Progenitor cell of endocrine pancreas (in vitro differentiated cells): ENCODE measurements around the gene TTC33. TPM values are rescaled to one million over a fixed set of nuclear protein-coding genes. Genes with fewer than 3 reads are reported as not detected.

Experiments used
- DNase-seq: peaks from one replicate; pipeline ENCODE4 v3.0.0; 2021; ENCODE audit warnings: low spot score; ENCODE audit not compliant: unreplicated experiment
- H3K27ac Mint-ChIP-seq: 2 replicates; pipeline ENCODE4 v1.8.0; 2021; ENCODE audit warnings: mild to moderate bottlenecking, moderate library complexity, mixed read lengths
- H3K27me3 Mint-ChIP-seq: 2 replicates; pipeline ENCODE4 v1.8.0; 2021; ENCODE audit warnings: mixed read lengths
- H3K36me3 Mint-ChIP-seq: 2 replicates; pipeline ENCODE4 v1.8.0; 2022; ENCODE audit warnings: mixed read lengths; ENCODE audit not compliant: insufficient read depth
- H3K4me1 Mint-ChIP-seq: 2 replicates; pipeline ENCODE4 v1.8.0; 2021; ENCODE audit warnings: low read depth, mixed read lengths
- H3K4me3 Mint-ChIP-seq: 2 replicates; pipeline ENCODE4 v1.8.0; 2021; ENCODE audit warnings: low read depth, mild to moderate bottlenecking, moderate library complexity, mixed read lengths
- H3K9me3 Mint-ChIP-seq: 2 replicates; pipeline ENCODE4 v1.8.0; 2021; ENCODE audit warnings: low read depth, mixed read lengths
- total RNA-seq: library from RNA; stranded (reverse); gene quantifications from 2 replicates; pipeline ENCODE4 v1.2.1, GENCODE V29; 2021
- TF ChIP-seq, protein P1 (sequence below): fragments of 200-600 bp; sonication (generic); IDR thresholded peaks from one replicate; pipeline ENCODE4 v1.5.0; 2021; ENCODE audit warnings: antibody characterized with exemption, mild to moderate bottlenecking; ENCODE audit not compliant: unreplicated experiment

TTC33 gene
- total RNA-seq, 1 donor from 2014 or later = 25.4 TPM

DNA sequence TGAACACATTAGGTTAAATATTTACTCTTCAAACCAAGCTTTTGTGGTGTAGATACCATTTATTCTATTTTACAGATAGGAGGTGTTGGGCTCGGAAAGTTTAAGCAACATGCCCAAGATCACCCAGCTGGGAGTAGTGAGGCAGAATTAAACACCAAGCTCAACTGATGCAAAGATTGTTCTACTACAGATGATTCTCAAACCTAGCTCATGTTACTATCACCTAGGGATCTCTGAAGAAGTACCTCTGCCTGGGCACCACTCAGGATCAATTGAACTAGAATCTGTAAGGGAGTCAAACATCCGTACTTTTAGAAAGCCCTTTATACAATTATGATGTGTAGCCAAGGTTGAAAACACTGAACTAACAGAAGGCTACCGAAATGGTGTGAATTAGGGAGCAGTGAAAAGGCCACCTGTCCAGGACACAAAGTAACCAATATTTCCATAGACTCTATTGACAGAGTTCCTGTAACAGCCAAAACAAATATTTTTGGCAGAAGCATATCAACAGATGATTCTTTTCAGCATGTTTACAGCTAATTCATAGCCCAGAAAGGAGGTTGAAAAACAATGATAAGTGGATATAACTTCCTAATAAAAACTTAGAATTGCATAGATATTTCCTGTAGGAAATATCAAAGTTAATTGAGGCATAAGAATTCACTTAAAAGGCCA lies 234.5 kb downstream of the TTC33 start:
- Mint-ChIP-seq H3K27ac (no peak overlapping the region), H3K36me3 (no peaks in the 10 kb centered on the region), H3K4me1 (peaks cover 1% of the 10 kb centered on the region), H3K4me3 (no peak overlapping the region), H3K9me3 (peaks cover 16% of the 10 kb centered on the region), H3K27me3 (no peaks in the 10 kb centered on the region)
- TF ChIP-seq, protein P1, sequence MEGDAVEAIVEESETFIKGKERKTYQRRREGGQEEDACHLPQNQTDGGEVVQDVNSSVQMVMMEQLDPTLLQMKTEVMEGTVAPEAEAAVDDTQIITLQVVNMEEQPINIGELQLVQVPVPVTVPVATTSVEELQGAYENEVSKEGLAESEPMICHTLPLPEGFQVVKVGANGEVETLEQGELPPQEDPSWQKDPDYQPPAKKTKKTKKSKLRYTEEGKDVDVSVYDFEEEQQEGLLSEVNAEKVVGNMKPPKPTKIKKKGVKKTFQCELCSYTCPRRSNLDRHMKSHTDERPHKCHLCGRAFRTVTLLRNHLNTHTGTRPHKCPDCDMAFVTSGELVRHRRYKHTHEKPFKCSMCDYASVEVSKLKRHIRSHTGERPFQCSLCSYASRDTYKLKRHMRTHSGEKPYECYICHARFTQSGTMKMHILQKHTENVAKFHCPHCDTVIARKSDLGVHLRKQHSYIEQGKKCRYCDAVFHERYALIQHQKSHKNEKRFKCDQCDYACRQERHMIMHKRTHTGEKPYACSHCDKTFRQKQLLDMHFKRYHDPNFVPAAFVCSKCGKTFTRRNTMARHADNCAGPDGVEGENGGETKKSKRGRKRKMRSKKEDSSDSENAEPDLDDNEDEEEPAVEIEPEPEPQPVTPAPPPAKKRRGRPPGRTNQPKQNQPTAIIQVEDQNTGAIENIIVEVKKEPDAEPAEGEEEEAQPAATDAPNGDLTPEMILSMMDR = no peak
- no peak for DNase-seq

DNA sequence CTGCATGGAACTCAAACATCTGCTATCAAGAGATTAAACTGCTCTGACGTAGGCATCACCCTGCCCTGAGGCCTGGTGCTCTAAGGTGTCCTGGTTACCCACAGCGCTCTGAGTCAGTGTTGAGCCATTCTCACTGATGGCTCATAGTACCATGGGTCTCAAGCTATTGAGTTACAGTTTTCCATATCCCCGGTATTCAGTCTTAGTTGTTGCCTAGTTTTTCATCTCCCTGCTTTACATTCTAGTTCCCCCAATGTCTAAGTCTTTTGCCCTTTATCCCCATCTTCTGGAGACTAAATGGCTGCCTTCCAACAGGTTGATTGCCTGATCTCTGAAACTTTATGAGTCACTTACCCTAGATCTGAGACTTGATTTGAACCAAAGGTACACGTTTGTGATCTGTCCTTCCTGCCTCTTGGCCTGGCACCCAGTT lies 237.3 kb downstream of the TTC33 start:
- Mint-ChIP-seq H3K9me3 (peaks cover 10% of the 10 kb centered on the region), H3K4me3 (no peak overlapping the region)
- no peak for DNase-seq

DNA sequence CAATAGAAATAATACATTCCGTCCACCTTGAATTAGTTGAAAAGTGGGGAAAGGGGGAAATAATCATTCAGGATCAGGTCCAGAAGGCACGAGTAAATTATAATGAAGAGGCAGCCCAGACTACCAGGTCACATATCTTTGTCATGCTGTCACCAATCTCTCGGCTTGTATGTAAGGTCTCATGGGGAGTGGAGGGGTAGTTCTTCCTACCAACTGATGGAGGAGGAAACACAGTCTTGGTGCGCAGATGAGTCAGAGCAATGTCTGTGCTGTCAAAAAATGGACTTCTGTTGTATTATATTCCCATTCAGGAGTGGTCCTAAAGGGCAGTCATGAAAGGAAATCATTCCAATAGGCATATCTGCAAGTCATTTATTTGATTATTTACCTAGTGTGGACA lies 240.3 kb downstream of the TTC33 start:
- no peak overlapping the region for H3K27ac Mint-ChIP-seq
- TF ChIP-seq, protein P1 = no peak
- no peaks in the 10 kb centered on the region for H3K27me3 Mint-ChIP-seq
- H3K4me1 Mint-ChIP-seq = no peaks in the 10 kb centered on the region
- no peaks in the 10 kb centered on the region for H3K9me3 Mint-ChIP-seq
- H3K36me3 Mint-ChIP-seq = no peaks in the 10 kb centered on the region
- H3K4me3 Mint-ChIP-seq = no peak overlapping the region
- DNase-seq = no peak

More for the DNA sequence above, 237.3 kb downstream of the TTC33 start:
- TF ChIP-seq, protein P1 = no peak
- no peak overlapping the region for H3K27ac Mint-ChIP-seq
- no peaks in the 10 kb centered on the region for H3K36me3 Mint-ChIP-seq
- peaks cover 1% of the 10 kb centered on the region for H3K4me1 Mint-ChIP-seq
- H3K27me3 Mint-ChIP-seq = no peaks in the 10 kb centered on the region

DNA sequence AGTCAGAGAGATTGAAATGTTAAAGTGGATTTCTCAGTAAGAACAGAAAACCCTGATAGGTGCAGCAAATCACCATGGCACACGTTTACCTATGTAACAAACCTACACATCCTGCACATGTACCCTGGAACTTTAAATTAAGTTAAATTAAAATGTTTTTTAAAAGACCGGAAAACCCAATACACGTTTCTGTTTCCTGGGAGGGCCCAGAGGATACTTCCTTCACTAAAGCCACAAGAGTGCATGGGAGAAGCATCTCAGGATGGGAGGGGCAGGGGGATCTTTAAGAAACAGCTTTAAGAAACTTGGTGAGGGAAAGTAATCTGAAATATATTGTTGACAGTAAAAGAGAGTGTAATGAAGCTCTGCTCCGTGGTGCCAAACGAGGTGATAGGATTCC lies 240.8 kb downstream of the TTC33 start:
- no peaks in the 10 kb centered on the region for H3K4me1 Mint-ChIP-seq
- no peaks in the 10 kb centered on the region for H3K27me3 Mint-ChIP-seq
- DNase-seq = no peak
- TF ChIP-seq, protein P1 = no peak
- H3K36me3 Mint-ChIP-seq = no peaks in the 10 kb centered on the region
- H3K27ac Mint-ChIP-seq = no peak overlapping the region
- no peak overlapping the region for H3K4me3 Mint-ChIP-seq
- no peaks in the 10 kb centered on the region for H3K9me3 Mint-ChIP-seq

DNA sequence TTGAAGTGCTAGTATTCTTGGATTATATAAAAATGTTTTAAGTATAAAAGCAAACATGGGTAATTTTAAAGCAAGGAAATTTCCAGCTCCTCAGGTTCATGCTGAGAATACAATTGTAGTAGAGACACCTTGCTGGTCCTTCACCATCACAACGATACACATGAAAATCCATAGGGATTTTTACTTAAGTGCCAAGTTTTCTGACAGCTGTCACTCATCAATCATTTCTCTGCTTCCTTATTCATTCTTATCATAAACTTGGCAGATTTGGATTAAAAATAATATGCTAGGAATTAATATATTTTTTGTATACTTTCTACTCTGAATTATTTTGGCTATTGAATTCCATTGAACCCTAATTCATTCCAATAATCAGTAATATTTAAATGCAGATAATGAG lies 244.0 kb downstream of the TTC33 start:
- Mint-ChIP-seq H3K4me1 (no peaks in the 10 kb centered on the region), H3K27ac (no peak overlapping the region), H3K4me3 (no peak overlapping the region), H3K9me3 (no peaks in the 10 kb centered on the region), H3K27me3 (no peaks in the 10 kb centered on the region), H3K36me3 (no peaks in the 10 kb centered on the region)
- DNase-seq = no peak
- TF ChIP-seq, protein P1 = no peak
